BLaER1 treated with 17β-estradiol and CSF1 and Interleukin-3, amounts not matched to agents 10 nM and 100 nM (cell line): ENCODE results near the gene FBLN2.
A peak's percentile ranks its signal among the peaks of the same experiment; 100 is the strongest.

Source experiments
- H3K27ac ChIP-seq, 11 experiments: shearing (Covaris generic); formaldehyde crosslinking; 2 replicates each; pipeline ENCODE4 v1.8.1; 2022
- H3K27me3 ChIP-seq, 11 experiments: shearing (Covaris generic); formaldehyde crosslinking; 2 replicates each; pipeline ENCODE4 v1.8.1; 2022
- H3K36me3 ChIP-seq, 11 experiments: shearing (Covaris generic); formaldehyde crosslinking; 2 replicates each; pipeline ENCODE4 v1.8.1; 2022
- H3K4me1 ChIP-seq, 10 experiments: shearing (Covaris generic); formaldehyde crosslinking; 2 replicates each; pipeline ENCODE4 v1.8.1; 2022
- H3K4me2 ChIP-seq, 11 experiments: shearing (Covaris generic); formaldehyde crosslinking; 2 replicates each; pipeline ENCODE4 v1.8.1; 2022
- H3K4me3 ChIP-seq, 10 experiments: shearing (Covaris generic); formaldehyde crosslinking; 2 replicates each; pipeline ENCODE4 v1.8.1; 2022
- H3K9ac ChIP-seq, 11 experiments: shearing (Covaris generic); formaldehyde crosslinking; 2 replicates each; pipeline ENCODE4 v1.8.1; 2022
- H3K9me3 ChIP-seq, 11 experiments: shearing (Covaris generic); formaldehyde crosslinking; replicated peaks in 1 of 11; 2 replicates each; pipeline ENCODE4 v1.8.1; 2022
- H4K20me1 ChIP-seq, 11 experiments: shearing (Covaris generic); formaldehyde crosslinking; 2 replicates each; pipeline ENCODE4 v1.8.1; 2022
- Cebpa-rat ChIP-seq, 11 experiments: shearing (Covaris generic); IDR thresholded peaks; 2 replicates each; pipeline ENCODE4 v1.8.1; 2022

Gene FBLN2

DNA sequence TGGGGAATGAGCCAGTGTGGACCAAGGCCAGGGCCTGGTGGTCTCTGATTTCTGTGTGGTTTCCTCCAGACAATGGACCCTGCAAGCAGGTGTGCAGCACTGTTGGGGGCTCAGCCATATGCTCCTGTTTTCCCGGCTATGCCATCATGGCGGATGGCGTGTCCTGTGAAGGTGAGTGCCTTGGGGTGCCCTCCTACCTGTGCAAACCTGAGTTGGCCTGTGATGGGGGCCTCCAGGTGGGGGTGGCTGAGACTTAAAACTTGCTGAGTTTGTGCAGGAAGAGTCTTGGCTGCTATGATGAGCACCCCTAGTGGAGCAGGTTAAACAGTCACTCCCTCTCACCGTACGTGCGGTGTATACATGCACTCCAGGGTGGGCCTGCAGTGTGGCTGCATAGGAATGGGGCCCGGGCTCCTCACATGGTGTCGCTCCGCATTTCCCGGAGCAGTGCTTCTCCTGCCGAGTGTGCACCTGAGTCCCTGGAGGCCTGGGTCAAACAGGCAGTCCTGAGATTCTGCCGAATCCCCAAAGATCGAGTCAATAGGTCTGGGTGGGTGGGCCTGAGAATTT, 70.8 kb downstream of the FBLN2 start:
- H3K4me3 ChIP-seq: no peak overlapping the region
- no peak overlapping the region for H3K9ac ChIP-seq
- no peak overlapping the region for H3K4me2 ChIP-seq
- peaks cover 16 to 28% (median 23%) of the 10 kb centered on the region in 10 experiments for H3K4me1 ChIP-seq
- no peaks in the 10 kb centered on the region for H3K36me3 ChIP-seq
- TF ChIP-seq Cebpa-rat (IDR thresholded peaks at IDR 0.05): no peak
- no peaks in the 10 kb centered on the region for H4K20me1 ChIP-seq
- H3K27ac ChIP-seq: no peak overlapping the region
- no peaks in the 10 kb centered on the region for H3K9me3 ChIP-seq
- no peaks in the 10 kb centered on the region for H3K27me3 ChIP-seq

- Histone ChIP-seq H3K27me3 (no peaks in the 10 kb centered on the region), H3K9ac (no peak overlapping the region), H3K4me3 (no peak overlapping the region), H3K36me3 (no peaks in the 10 kb centered on the region), H3K4me1 (peaks cover 16 to 28% (median 23%) of the 10 kb centered on the region in 10 experiments), H3K27ac (no peak overlapping the region), H3K9me3 (no peaks in the 10 kb centered on the region), H3K4me2 (peak overlapping the region in 2 of 11 experiments; percentile 79 to 81; a peak in 2 of 22 replicates), H4K20me1 (no peaks in the 10 kb centered on the region)
- no peak for TF ChIP-seq Cebpa-rat (IDR thresholded peaks at IDR 0.05)
Observed at GRCh38 chr3:13620281-13620680, 71.4 kb downstream of the FBLN2 start.

- TF ChIP-seq Cebpa-rat (IDR thresholded peaks at IDR 0.05): no peak
- peak overlapping the region; percentile 60 to 72 (median 66); a peak in 17 of 22 replicates for H3K9ac ChIP-seq
- no peaks in the 10 kb centered on the region for H3K36me3 ChIP-seq
- no peaks in the 10 kb centered on the region for H4K20me1 ChIP-seq
- peak overlapping the region; percentile 56 to 78 (median 70); a peak in 21 of 22 replicates for H3K27ac ChIP-seq
- H3K9me3 ChIP-seq: no peaks in the 10 kb centered on the region
- H3K4me2 ChIP-seq: peak overlapping the region; percentile 67 to 86 (median 79)
- no peaks in the 10 kb centered on the region for H3K27me3 ChIP-seq
- peaks cover 16 to 28% (median 23%) of the 10 kb centered on the region in 10 experiments for H3K4me1 ChIP-seq
- H3K4me3 ChIP-seq: peak overlapping the region in 4 of 10 experiments; percentile 32 to 60 (median 39); a peak in 4 of 20 replicates
Observed at GRCh38 chr3:13620776-13621365, 71.9 kb downstream of the FBLN2 start.

DNA sequence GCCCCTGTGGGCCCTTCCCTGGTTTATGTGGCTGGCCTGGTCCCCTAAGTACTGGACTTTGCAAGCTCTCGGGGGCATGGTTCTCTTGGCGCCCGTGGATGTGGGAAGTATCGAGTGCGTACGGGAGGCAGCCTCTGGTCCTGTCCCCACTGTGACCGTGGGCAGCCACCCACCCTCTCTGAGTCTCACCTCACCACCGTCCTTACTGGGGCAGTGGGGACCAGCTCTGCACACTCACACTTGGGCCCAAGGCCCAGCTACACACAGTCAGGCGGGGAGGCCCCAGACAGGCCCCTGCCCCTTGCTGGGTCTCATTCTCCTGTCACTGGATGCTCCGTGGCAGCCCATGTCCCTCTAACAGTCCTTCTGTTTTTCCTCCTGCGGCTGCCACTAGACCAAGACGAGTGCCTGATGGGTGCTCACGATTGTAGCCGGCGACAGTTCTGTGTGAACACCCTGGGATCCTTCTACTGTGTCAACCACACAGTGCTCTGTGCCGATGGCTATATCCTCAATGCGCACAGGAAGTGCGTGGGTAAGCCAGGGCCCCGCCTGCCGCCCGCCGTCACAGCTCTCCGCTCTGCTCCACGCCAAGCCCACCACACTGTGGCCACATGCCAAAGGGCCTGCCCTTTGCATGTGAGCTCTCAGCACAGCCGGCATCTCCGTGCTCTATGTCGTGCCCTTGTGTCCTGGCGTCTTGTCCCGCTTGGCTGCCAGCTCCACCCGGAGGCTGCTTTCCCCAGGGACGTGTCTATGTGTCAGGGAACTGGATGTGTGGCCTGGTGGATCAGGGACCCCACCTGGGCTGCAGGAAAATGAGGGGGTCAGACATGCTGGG, 72.7 kb downstream of the FBLN2 start:
- peak overlapping the region in 7 of 10 experiments; percentile 12 to 60 (median 42); a peak in 11 of 20 replicates for H3K4me3 ChIP-seq

GRCh38 chr3:13622356-13622755, 73.4 kb downstream of the FBLN2 start:
- H3K27me3 ChIP-seq: no peaks in the 10 kb centered on the region
- H3K9ac ChIP-seq: peak overlapping the region in 8 of 11 experiments; percentile 14 to 72 (median 64); a peak in 11 of 22 replicates
- no peak overlapping the region for H3K4me3 ChIP-seq
- H3K4me1 ChIP-seq: peaks cover 16 to 28% (median 23%) of the 10 kb centered on the region in 10 experiments
- H3K4me2 ChIP-seq: peak overlapping the region; percentile 67 to 86 (median 79)
- TF ChIP-seq Cebpa-rat (IDR thresholded peaks at IDR 0.05): no peak
- H3K9me3 ChIP-seq: no peaks in the 10 kb centered on the region
- no peaks in the 10 kb centered on the region for H3K36me3 ChIP-seq
- H4K20me1 ChIP-seq: no peaks in the 10 kb centered on the region
- H3K27ac ChIP-seq: peak overlapping the region in 9 of 11 experiments; percentile 61 to 78 (median 70); a peak in 17 of 22 replicates

More for the DNA sequence above, 72.7 kb downstream of the FBLN2 start:
- Histone ChIP-seq H3K9me3 (no peaks in the 10 kb centered on the region), H3K9ac (peak overlapping the region; percentile 60 to 72 (median 66)), H3K27ac (peak overlapping the region; percentile 56 to 78 (median 70); a peak in 21 of 22 replicates), H3K4me1 (peaks cover 16 to 28% (median 23%) of the 10 kb centered on the region in 10 experiments), H3K36me3 (no peaks in the 10 kb centered on the region), H3K4me2 (peak overlapping the region; percentile 67 to 86 (median 79)), H4K20me1 (no peaks in the 10 kb centered on the region), H3K27me3 (no peaks in the 10 kb centered on the region)
- TF ChIP-seq Cebpa-rat (IDR thresholded peaks at IDR 0.05): no peak

- H3K9me3 ChIP-seq: no peaks in the 10 kb centered on the region
- no peak overlapping the region for H3K4me3 ChIP-seq
- H3K27ac ChIP-seq: no peak overlapping the region; a peak in 1 of 22 replicates
- no peak for TF ChIP-seq Cebpa-rat (IDR thresholded peaks at IDR 0.05)
- no peak overlapping the region for H3K9ac ChIP-seq
- H3K4me1 ChIP-seq: peaks cover 16 to 28% (median 23%) of the 10 kb centered on the region in 10 experiments
- H3K27me3 ChIP-seq: no peaks in the 10 kb centered on the region
- H4K20me1 ChIP-seq: no peaks in the 10 kb centered on the region
- H3K36me3 ChIP-seq: no peaks in the 10 kb centered on the region
- 0 out of 22 replicates have a peak overlapping the region, but pooled peaks of 1 of the 11 experiments have one; percentile 81 for H3K4me2 ChIP-seq
Observed at GRCh38 chr3:13623101-13623654, 74.3 kb downstream of the FBLN2 start.

GRCh38 chr3:13624021-13624420, 75.1 kb downstream of the FBLN2 start:
- no peak for TF ChIP-seq Cebpa-rat (IDR thresholded peaks at IDR 0.05)
- Histone ChIP-seq H3K27me3 (no peaks in the 10 kb centered on the region), H3K9me3 (no peaks in the 10 kb centered on the region), H3K36me3 (no peaks in the 10 kb centered on the region), H4K20me1 (no peaks in the 10 kb centered on the region), H3K4me2 (no peak overlapping the region), H3K4me1 (peaks cover 16 to 28% (median 23%) of the 10 kb centered on the region in 10 experiments), H3K27ac (no peak overlapping the region), H3K4me3 (no peak overlapping the region), H3K9ac (no peak overlapping the region)

GRCh38 chr3:13624671-13625125, 75.8 kb downstream of the FBLN2 start:
- Histone ChIP-seq H3K9me3 (no peaks in the 10 kb centered on the region), H3K4me2 (no peak overlapping the region), H4K20me1 (no peaks in the 10 kb centered on the region), H3K9ac (no peak overlapping the region), H3K36me3 (no peaks in the 10 kb centered on the region), H3K27me3 (no peaks in the 10 kb centered on the region), H3K27ac (no peak overlapping the region), H3K4me1 (peaks cover 16 to 28% (median 23%) of the 10 kb centered on the region in 10 experiments), H3K4me3 (no peak overlapping the region)
- no peak for TF ChIP-seq Cebpa-rat (IDR thresholded peaks at IDR 0.05)

DNA sequence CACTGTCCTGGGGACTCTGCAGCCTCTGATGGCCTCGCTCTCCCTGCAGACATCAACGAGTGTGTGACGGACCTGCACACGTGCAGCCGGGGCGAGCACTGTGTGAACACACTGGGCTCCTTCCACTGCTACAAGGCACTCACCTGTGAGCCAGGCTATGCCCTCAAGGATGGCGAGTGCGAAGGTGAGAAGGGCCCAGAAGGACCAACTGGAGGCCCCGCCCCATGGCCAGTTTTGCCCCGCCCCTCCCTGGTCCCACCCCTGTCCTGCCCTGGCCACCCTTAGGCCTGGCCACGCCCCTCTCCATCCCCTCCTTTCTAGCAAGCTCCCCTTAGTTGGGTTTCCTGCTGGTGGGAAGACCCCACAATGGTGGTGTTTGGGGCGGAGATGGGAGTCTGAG, 77.5 kb downstream of the FBLN2 start:
- H3K9me3 ChIP-seq: no peaks in the 10 kb centered on the region
- H3K4me3 ChIP-seq: no peak overlapping the region
- no peak overlapping the region for H3K4me2 ChIP-seq
- H3K27me3 ChIP-seq: no peaks in the 10 kb centered on the region
- no peaks in the 10 kb centered on the region for H4K20me1 ChIP-seq
- no peaks in the 10 kb centered on the region for H3K36me3 ChIP-seq
- no peak overlapping the region for H3K9ac ChIP-seq
- no peak for TF ChIP-seq Cebpa-rat (IDR thresholded peaks at IDR 0.05)
- peaks cover 10 to 17% (median 15%) of the 10 kb centered on the region in 10 experiments for H3K4me1 ChIP-seq
- H3K27ac ChIP-seq: no peak overlapping the region
